Neural crest cell (in vitro differentiated cells): ENCODE measurements around the gene SMIM17. TPM values are rescaled to one million over a fixed set of nuclear protein-coding genes. Genes with fewer than 3 reads are reported as not detected.

Source experiments
- DNase-seq: peaks from one replicate; pipeline ENCODE4 v3.0.0; 2021; ENCODE audit warnings: low read depth, mixed read lengths, low spot score
- H3K27ac Mint-ChIP-seq: one replicate; pipeline ENCODE4 v1.8.0; 2021; ENCODE audit warnings: mild to moderate bottlenecking, mixed read lengths; ENCODE audit not compliant: unreplicated experiment
- H3K27me3 Mint-ChIP-seq: 2 replicates; pipeline ENCODE4 v1.8.0; 2021; ENCODE audit warnings: low read depth, mild to moderate bottlenecking, mixed read lengths
- H3K36me3 Mint-ChIP-seq: 2 replicates; pipeline ENCODE4 v1.8.0; 2021; ENCODE audit warnings: low read depth, mild to moderate bottlenecking, mixed read lengths
- H3K4me1 Mint-ChIP-seq: 2 replicates; pipeline ENCODE4 v1.8.0; 2021; ENCODE audit warnings: mixed read lengths
- H3K4me3 Mint-ChIP-seq: one replicate; pipeline ENCODE4 v1.8.0; 2021; ENCODE audit warnings: mild to moderate bottlenecking, mixed read lengths
- H3K9me3 Mint-ChIP-seq: 2 replicates; pipeline ENCODE4 v1.8.0; 2021; ENCODE audit warnings: mixed read lengths
- total RNA-seq: library from RNA; stranded (reverse); gene quantifications from 2 replicates; pipeline ENCODE4 v1.2.1, GENCODE V29; 2021
- TF ChIP-seq, protein P1 (sequence below): fragments of 200-600 bp; sonication (generic); conservative IDR thresholded peaks from 2 replicates; pipeline ENCODE4 v1.5.0; 2021; ENCODE audit warnings: antibody characterized with exemption, mild to moderate bottlenecking

Gene SMIM17
- total RNA-seq, 1 donor from 2014 or later: 0.89 TPM

DNA sequence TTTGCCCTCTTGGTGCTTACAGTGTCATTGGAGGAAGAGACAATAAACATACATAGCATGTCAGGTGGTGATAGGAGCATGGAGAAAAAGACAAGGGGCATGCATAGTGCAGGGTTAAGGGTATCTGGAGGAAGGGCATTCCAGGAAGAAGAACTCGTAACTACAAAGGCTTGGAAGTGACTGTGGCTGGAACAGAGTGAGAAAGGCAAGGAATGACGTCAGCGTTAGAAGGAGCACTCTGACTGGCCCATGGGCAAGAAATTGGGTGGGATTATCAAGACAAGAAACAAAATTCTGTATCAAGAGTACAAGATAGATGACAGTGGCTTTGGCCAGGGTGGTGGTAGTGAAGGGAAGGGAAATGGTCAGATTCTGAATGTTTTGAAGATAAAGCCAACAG is 11.2 kb downstream of the SMIM17 start:
- DNase-seq: no peak
- Mint-ChIP-seq H3K27me3 (no peaks in the 10 kb centered on the region), H3K4me3 (no peak overlapping the region), H3K27ac (no peak overlapping the region), H3K9me3 (peaks cover 30% of the 10 kb centered on the region), H3K36me3 (peaks cover 23% of the 10 kb centered on the region), H3K4me1 (no peaks in the 10 kb centered on the region)
- TF ChIP-seq, protein P1, sequence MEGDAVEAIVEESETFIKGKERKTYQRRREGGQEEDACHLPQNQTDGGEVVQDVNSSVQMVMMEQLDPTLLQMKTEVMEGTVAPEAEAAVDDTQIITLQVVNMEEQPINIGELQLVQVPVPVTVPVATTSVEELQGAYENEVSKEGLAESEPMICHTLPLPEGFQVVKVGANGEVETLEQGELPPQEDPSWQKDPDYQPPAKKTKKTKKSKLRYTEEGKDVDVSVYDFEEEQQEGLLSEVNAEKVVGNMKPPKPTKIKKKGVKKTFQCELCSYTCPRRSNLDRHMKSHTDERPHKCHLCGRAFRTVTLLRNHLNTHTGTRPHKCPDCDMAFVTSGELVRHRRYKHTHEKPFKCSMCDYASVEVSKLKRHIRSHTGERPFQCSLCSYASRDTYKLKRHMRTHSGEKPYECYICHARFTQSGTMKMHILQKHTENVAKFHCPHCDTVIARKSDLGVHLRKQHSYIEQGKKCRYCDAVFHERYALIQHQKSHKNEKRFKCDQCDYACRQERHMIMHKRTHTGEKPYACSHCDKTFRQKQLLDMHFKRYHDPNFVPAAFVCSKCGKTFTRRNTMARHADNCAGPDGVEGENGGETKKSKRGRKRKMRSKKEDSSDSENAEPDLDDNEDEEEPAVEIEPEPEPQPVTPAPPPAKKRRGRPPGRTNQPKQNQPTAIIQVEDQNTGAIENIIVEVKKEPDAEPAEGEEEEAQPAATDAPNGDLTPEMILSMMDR: no peak

- H3K4me3 Mint-ChIP-seq: no peak overlapping the region
- no peak for DNase-seq
- peaks cover 8% of the 10 kb centered on the region for H3K9me3 Mint-ChIP-seq
- H3K27ac Mint-ChIP-seq: no peak overlapping the region
- H3K36me3 Mint-ChIP-seq: peaks cover 3% of the 10 kb centered on the region
- TF ChIP-seq, protein P1: no peak
- no peaks in the 10 kb centered on the region for H3K27me3 Mint-ChIP-seq
- H3K4me1 Mint-ChIP-seq: no peaks in the 10 kb centered on the region
These were observed 17.6 kb downstream of the SMIM17 start for GRCh38 chr19:56660381-56661107.

GRCh38 chr19:56661248-56661647 is 18.3 kb downstream of the SMIM17 start:
- H3K4me3 Mint-ChIP-seq: no peak overlapping the region

DNA sequence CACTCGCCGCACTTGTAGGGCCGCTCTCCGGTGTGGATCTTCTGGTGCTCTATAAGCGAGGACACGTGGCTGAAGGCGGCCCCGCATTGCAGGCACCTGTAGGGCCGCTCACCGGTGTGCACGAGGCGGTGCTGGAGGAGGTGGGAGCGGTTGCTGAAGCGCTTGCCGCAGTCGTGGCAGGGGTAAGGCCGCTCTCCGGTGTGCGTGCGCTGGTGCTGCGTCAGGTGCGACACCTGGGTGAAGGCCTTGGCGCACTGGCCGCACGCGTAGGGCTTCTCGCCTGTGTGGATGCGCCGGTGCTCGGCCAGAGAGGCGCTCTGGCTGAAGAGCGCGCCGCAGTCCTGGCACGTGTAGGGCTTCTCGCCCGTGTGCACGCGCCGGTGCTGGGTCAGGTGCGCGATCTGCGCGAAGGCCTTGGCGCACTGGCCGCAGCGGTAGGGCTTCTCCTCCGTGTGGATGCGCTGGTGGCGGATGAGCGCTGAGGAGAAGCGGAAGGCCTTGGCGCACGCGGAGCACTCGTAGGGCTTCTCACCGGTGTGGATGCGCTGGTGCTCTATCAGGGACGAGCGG is 21.1 kb downstream of the SMIM17 start:
- H3K4me1 Mint-ChIP-seq: no peaks in the 10 kb centered on the region
- DNase-seq: no peak
- H3K4me3 Mint-ChIP-seq: no peak overlapping the region
- TF ChIP-seq, protein P1: no peak
- peaks cover 3% of the 10 kb centered on the region for H3K9me3 Mint-ChIP-seq
- H3K27me3 Mint-ChIP-seq: no peaks in the 10 kb centered on the region
- H3K36me3 Mint-ChIP-seq: peaks cover 5% of the 10 kb centered on the region
- no peak overlapping the region for H3K27ac Mint-ChIP-seq

More at GRCh38 chr19:56661248-56661647, 18.3 kb downstream of the SMIM17 start:
- H3K4me1 Mint-ChIP-seq: no peaks in the 10 kb centered on the region
- no peaks in the 10 kb centered on the region for H3K27me3 Mint-ChIP-seq
- peaks cover 6% of the 10 kb centered on the region for H3K9me3 Mint-ChIP-seq
- DNase-seq: no peak
- H3K36me3 Mint-ChIP-seq: peaks cover 3% of the 10 kb centered on the region
- H3K27ac Mint-ChIP-seq: no peak overlapping the region
- TF ChIP-seq, protein P1: no peak

DNA sequence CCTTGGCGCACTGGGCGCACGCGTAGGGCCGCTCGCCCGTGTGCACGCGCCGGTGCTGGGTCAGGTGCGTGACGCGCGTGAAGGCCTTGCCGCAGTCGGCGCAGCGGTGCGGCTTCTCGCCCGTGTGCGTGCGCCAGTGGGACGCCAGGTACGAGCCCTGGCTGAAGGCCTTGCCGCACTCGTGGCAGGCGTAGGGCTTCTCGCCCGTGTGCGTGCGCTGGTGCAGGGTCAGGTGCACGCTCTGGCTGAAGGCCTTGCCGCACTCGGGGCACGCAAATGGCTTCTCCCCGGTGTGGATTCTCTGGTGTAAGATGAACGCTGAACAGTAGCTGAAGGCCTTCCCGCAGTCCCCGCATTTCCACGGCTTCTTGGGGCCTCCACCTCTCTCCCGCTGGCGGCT is 21.6 kb downstream of the SMIM17 start:
- H3K27ac Mint-ChIP-seq: no peak overlapping the region
- DNase-seq: no peak
- no peaks in the 10 kb centered on the region for H3K4me1 Mint-ChIP-seq
- no peak overlapping the region for H3K4me3 Mint-ChIP-seq
- peaks cover 3% of the 10 kb centered on the region for H3K36me3 Mint-ChIP-seq
- no peaks in the 10 kb centered on the region for H3K9me3 Mint-ChIP-seq
- no peaks in the 10 kb centered on the region for H3K27me3 Mint-ChIP-seq
- TF ChIP-seq, protein P1: no peak
